ENCODE results near the gene GSTA5. TPM values are rescaled to one million over a fixed set of nuclear protein-coding genes. Genes with fewer than 3 reads are reported as not detected.
"Not testable (repeated sequence)": the region's sequence is repeated elsewhere in the genome, so short reads cannot be mapped to it uniquely, and the experiment has no call there.

GSTA5 gene
- total RNA-seq, 1 donor from 2014 or later = not detected

DNA sequence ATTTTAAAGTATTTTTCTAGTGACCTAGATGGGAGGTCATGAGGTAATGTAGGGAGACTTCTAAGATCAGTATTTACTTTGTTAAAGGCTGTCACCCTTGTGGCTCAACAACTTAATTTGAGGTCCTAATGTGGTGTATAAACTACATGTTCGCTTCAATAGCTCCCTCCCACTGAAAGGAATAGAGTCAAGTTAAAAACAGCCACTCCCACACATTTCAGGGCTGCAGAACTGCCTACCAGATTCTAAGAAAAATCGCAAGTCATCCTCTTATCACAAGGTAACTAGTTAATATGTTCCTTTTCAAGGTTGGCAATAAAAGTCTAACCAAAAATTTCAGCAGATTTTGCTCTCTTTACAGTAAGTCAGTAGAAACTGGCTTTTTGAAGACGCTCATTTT lies 52.1 kb downstream of the GSTA5 start:
- no peak for DNase-seq (ENCODE audit: low spot score)
- peaks cover 5% of the 10 kb centered on the region for H3K9me3 Mint-ChIP-seq (ENCODE audit: unreplicated experiment)
- no peak overlapping the region for H3K27ac Mint-ChIP-seq (ENCODE audit: unreplicated experiment)
- H3K36me3 Mint-ChIP-seq (ENCODE audit: low read depth, unreplicated experiment) = peaks cover 5% of the 10 kb centered on the region
- peaks cover 3% of the 10 kb centered on the region for H3K27me3 Mint-ChIP-seq (ENCODE audit: unreplicated experiment)
- no peaks in the 10 kb centered on the region for H3K4me1 Mint-ChIP-seq (ENCODE audit: unreplicated experiment)
- H3K4me3 Mint-ChIP-seq (ENCODE audit: unreplicated experiment) = no peak overlapping the region
- TF ChIP-seq, protein P1, sequence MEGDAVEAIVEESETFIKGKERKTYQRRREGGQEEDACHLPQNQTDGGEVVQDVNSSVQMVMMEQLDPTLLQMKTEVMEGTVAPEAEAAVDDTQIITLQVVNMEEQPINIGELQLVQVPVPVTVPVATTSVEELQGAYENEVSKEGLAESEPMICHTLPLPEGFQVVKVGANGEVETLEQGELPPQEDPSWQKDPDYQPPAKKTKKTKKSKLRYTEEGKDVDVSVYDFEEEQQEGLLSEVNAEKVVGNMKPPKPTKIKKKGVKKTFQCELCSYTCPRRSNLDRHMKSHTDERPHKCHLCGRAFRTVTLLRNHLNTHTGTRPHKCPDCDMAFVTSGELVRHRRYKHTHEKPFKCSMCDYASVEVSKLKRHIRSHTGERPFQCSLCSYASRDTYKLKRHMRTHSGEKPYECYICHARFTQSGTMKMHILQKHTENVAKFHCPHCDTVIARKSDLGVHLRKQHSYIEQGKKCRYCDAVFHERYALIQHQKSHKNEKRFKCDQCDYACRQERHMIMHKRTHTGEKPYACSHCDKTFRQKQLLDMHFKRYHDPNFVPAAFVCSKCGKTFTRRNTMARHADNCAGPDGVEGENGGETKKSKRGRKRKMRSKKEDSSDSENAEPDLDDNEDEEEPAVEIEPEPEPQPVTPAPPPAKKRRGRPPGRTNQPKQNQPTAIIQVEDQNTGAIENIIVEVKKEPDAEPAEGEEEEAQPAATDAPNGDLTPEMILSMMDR (IDR thresholded peaks at IDR 0.05; ENCODE audit: unreplicated experiment) = no peak

DNA sequence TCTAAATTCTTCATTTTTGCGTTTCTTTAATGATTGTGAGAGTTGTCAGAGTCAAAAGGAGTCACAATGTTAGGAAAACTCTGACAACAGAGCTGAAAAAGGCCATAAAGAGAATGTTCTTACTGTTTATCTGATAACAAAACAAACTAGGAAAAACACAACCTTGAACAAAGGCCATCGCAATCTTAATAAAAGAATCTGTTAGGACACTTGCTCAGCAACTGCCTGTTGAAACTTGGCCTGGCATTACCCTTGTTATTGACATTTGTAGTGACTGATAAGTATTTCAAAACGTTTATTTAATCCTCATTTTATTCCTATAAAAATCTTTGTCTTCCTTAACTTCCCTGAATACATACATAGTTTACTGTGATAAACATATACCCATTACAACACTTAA lies 52.7 kb downstream of the GSTA5 start:
- H3K27ac Mint-ChIP-seq (ENCODE audit: unreplicated experiment) = no peak overlapping the region
- TF ChIP-seq, protein P1 (IDR thresholded peaks at IDR 0.05; ENCODE audit: unreplicated experiment) = no peak

DNA sequence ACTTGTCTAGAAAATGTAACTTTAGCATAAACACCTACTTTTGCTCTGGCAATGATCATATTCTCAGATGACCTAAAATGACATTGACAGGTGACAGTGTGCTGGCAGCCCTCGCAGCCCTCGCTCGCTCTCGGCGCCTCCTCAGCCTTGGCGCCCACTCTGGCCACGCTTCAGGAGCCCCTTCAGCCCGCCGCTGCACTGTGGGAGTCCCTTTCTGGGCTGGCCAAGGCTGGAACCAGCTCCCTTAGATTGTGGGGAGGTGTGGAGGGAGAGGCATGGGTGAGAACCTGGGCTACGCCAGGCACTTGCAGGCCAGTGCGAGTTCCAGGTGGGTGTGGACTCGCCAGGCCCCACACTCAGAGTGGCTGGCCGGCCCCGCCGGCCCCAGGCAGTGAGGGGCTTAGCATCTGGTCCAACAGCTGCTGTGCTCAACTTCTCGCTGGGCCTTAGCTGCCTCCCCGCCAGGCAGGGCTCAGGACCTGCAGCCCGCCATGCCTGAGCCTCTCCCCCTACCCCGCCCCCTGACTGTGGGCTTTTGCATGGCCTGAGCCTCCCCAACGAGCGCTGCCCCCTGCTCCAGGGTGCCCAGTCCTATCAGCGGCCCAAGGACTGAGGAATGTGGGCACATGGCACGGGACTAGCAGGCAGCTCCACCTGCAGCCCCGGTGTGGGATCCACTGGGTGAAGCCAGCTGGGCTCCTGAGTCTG lies 54.2 kb downstream of the GSTA5 start:
- no peak for DNase-seq (ENCODE audit: low spot score)
- H3K4me1 Mint-ChIP-seq (ENCODE audit: unreplicated experiment) = no peaks in the 10 kb centered on the region
- no peak overlapping the region for H3K27ac Mint-ChIP-seq (ENCODE audit: unreplicated experiment)
- H3K36me3 Mint-ChIP-seq (ENCODE audit: low read depth, unreplicated experiment) = no peaks in the 10 kb centered on the region
- H3K4me3 Mint-ChIP-seq (ENCODE audit: unreplicated experiment) = no peak overlapping the region
- no peaks in the 10 kb centered on the region for H3K27me3 Mint-ChIP-seq (ENCODE audit: unreplicated experiment)
- TF ChIP-seq, protein P1 (IDR thresholded peaks at IDR 0.05; ENCODE audit: unreplicated experiment) = no peak
- H3K9me3 Mint-ChIP-seq (ENCODE audit: unreplicated experiment) = no peaks in the 10 kb centered on the region

More for the DNA sequence above, 52.7 kb downstream of the GSTA5 start:
- DNase-seq (ENCODE audit: low spot score) = no peak
- no peak overlapping the region for H3K4me3 Mint-ChIP-seq (ENCODE audit: unreplicated experiment)
- no peaks in the 10 kb centered on the region for H3K4me1 Mint-ChIP-seq (ENCODE audit: unreplicated experiment)
- H3K9me3 Mint-ChIP-seq (ENCODE audit: unreplicated experiment) = no peaks in the 10 kb centered on the region
- no peaks in the 10 kb centered on the region for H3K27me3 Mint-ChIP-seq (ENCODE audit: unreplicated experiment)
- peaks cover 5% of the 10 kb centered on the region for H3K36me3 Mint-ChIP-seq (ENCODE audit: low read depth, unreplicated experiment)

DNA sequence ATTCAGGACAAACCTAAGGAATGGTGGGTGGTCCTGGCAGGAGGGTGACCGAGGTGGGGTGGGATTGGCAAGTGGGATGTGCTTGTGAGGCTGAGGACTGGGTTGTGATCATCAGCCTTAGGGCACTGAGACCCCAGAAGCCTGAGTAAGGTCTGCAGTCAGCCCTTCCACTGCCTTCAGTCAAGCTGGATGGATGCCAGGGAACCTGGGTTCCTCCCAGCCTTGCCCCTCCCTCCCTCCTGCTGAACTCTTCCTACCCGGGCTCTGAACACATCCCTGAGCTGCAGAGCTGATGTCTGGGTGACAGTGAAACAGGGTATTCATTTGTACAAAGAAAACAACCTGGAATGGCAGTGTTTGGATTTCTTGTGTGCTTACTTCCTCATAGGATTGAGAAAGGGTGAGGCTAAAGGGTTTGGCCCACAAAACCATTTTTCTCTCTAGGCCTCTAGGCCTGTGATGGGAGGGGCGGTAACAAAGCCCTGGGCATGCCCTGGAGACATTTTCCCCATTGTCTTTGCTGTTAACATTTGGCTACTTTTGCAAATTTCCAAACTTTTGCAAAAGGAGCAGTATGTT lies 57.8 kb downstream of the GSTA5 start:
- H3K9me3 Mint-ChIP-seq (ENCODE audit: unreplicated experiment); H3K27me3 Mint-ChIP-seq (ENCODE audit: unreplicated experiment); H3K4me3 Mint-ChIP-seq (ENCODE audit: unreplicated experiment); DNase-seq (ENCODE audit: low spot score); H3K4me1 Mint-ChIP-seq (ENCODE audit: unreplicated experiment); H3K27ac Mint-ChIP-seq (ENCODE audit: unreplicated experiment); H3K36me3 Mint-ChIP-seq (ENCODE audit: low read depth, unreplicated experiment): not testable (repeated sequence)

DNA sequence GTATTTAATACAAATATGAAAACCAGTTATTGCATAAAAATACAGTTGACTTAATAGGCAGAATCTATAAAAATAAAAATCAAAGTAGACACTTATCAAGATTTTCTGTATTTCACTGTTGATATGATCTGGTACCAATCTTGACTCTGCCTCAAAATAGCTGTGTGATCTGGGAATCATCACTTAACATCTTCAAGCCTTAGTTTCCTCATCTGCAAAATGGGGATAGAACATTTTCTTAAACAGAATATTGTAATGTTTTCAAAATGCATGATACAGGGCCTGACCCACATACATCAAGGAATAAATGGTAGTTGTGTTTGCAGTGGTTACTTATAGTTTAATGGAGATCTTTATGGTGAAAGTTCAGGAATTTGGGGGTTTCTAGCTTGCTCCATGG lies 58.4 kb downstream of the GSTA5 start:
- not testable (repeated sequence) for H3K36me3 Mint-ChIP-seq (ENCODE audit: low read depth, unreplicated experiment)

More for the DNA sequence above, 58.4 kb downstream of the GSTA5 start:
- H3K27me3 Mint-ChIP-seq (ENCODE audit: unreplicated experiment); H3K9me3 Mint-ChIP-seq (ENCODE audit: unreplicated experiment); DNase-seq (ENCODE audit: low spot score); H3K4me3 Mint-ChIP-seq (ENCODE audit: unreplicated experiment); H3K4me1 Mint-ChIP-seq (ENCODE audit: unreplicated experiment); H3K27ac Mint-ChIP-seq (ENCODE audit: unreplicated experiment): not testable (repeated sequence)

Other genes starting within 250 kb of the GSTA5 start
- gene TMEM14A, start 169.7 kb downstream of the GSTA5 start, total RNA-seq (ENCODE audit: unreplicated experiment) = 15.2 TPM
- gene GSTA2, start 77.3 kb downstream of the GSTA5 start, total RNA-seq (ENCODE audit: unreplicated experiment) = not detected
- gene GSTA1, start 37.0 kb downstream of the GSTA5 start, total RNA-seq (ENCODE audit: unreplicated experiment) = 1.1 TPM
- not detected for gene GSTA3, start 68.9 kb upstream of the GSTA5 start, total RNA-seq (ENCODE audit: unreplicated experiment)
- gene GSTA4, start 154.5 kb upstream of the GSTA5 start, total RNA-seq (ENCODE audit: unreplicated experiment) = 16.2 TPM
- gene CILK1, start 221.0 kb upstream of the GSTA5 start, total RNA-seq (ENCODE audit: unreplicated experiment) = 17.5 TPM
- gene FBXO9, start 224.6 kb upstream of the GSTA5 start, total RNA-seq (ENCODE audit: unreplicated experiment) = 61.5 TPM

All from endothelial cell (in vitro differentiated cells).